Smooth muscle cell (in vitro differentiated cells): ENCODE results near the gene CYSTM1. TPM values are rescaled to one million over a fixed set of nuclear protein-coding genes. Genes with fewer than 3 reads are reported as not detected.

Experiments
- DNase-seq: peaks from one replicate; lab custom pipeline; 2025; ENCODE audit not compliant: unreplicated experiment; lab: John Stamatoyannopoulos, UW
- H2AFZ ChIP-seq: fragments of 200-600 bp; sonication (generic); 2 replicates; pipeline ENCODE4 v1.6.0; 2016; ENCODE audit warnings: antibody characterized with exemption, low read depth, mild to moderate bottlenecking
- H3F3A ChIP-seq: fragments of 200-600 bp; sonication (generic); 2 replicates; pipeline ENCODE4 v1.6.0; 2017; ENCODE audit warnings: antibody characterized with exemption, low read depth
- H3K27ac ChIP-seq: fragments of 200-600 bp; sonication (generic); 2 replicates; pipeline ENCODE4 v1.5.1; 2016; ENCODE audit warnings: low read depth, mild to moderate bottlenecking
- H3K27me3 ChIP-seq: fragments of 200-600 bp; sonication (generic); 2 replicates; pipeline ENCODE4 v1.6.1; 2016; ENCODE audit warnings: low read depth, mild to moderate bottlenecking
- H3K36me3 ChIP-seq: fragments of 200-600 bp; sonication (generic); 2 replicates; pipeline ENCODE4 v1.5.1; 2016; ENCODE audit warnings: low read depth
- H3K4me1 ChIP-seq: fragments of 200-600 bp; sonication (generic); 2 replicates; pipeline ENCODE4 v1.5.1; 2016; ENCODE audit warnings: low read depth
- H3K4me2 ChIP-seq: fragments of 200-600 bp; sonication (generic); 2 replicates; pipeline ENCODE4 v1.6.0; 2016; ENCODE audit warnings: mild to moderate bottlenecking
- H3K4me3 ChIP-seq: fragments of 200-600 bp; sonication (generic); 2 replicates; pipeline ENCODE4 v1.5.1; 2016; ENCODE audit warnings: mild to moderate bottlenecking
- H3K79me2 ChIP-seq: fragments of 200-600 bp; sonication (generic); 2 replicates; pipeline ENCODE4 v1.6.0; 2016; ENCODE audit warnings: low read depth, mild to moderate bottlenecking
- H3K9ac ChIP-seq: fragments of 200-600 bp; sonication (generic); 2 replicates; pipeline ENCODE4 v1.6.0; 2016; ENCODE audit warnings: low read depth
- H3K9me3 ChIP-seq: fragments of 200-600 bp; sonication (generic); replicated peaks from 2 replicates; pipeline ENCODE4 v1.5.1; 2016; ENCODE audit warnings: low read depth
- H4K20me1 ChIP-seq: fragments of 200-600 bp; sonication (generic); 2 replicates; pipeline ENCODE4 v1.6.0; 2016; ENCODE audit warnings: low read depth
- CTCF ChIP-seq: fragments of 200-600 bp; sonication (generic); IDR thresholded peaks from 2 replicates; pipeline ENCODE4 v1.5.1; 2017; ENCODE audit warnings: borderline replicate concordance, mild to moderate bottlenecking, antibody characterized with exemption; ENCODE audit not compliant: insufficient read depth, poor library complexity, severe bottlenecking
- WGBS: methylation state at CpG from one replicate; pipeline ENCODE4 v1.1.7; 2016; ENCODE audit warnings: low lambda C conversion rate; 5-methylcytosine and 5-hydroxymethylcytosine counted together
- polyA plus RNA-seq: library from polyadenylated mRNA; unstranded; fragments of >200 nt; fragmentation: Nextera tagmentation; extraction: Ambion mirVana; gene quantifications from 2 replicates; pipeline ENCODE4 v1.2.1, GENCODE V29; 2016
- total RNA-seq: library from RNA; depleted of rRNA; stranded (reverse); fragments of >200 nt; gene quantifications from 2 replicates; pipeline ENCODE4 v1.2.3, GENCODE V29; 2014

CYSTM1 gene
- total and polyA plus RNA-seq, 2 experiments from 2014 or later, result 23.5 to 45.6 TPM

DNA sequence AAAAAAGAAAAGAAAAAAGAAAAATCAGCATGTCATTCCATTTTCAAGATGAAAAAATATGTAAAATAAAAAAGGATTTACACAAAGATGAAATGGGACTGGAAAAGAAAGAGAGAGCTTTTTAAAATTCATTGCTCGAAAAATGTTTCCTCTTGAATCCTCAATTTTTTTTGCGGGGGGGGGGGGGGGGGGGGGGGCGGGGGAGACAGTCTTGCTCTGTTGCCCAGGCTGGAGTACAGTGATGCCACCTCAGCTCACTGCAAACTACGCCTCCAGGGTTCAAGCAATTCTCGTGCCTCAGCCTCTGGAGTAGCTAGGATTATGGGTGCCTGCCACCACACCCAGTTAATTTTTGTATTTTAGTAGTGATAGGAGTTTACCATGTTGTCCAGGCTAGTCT is 111.4 kb downstream of the CYSTM1 start:
- Histone ChIP-seq H3K4me2 (no peak overlapping the region), H3K27me3 (no peaks in the 10 kb centered on the region), H3K4me1 (no peaks in the 10 kb centered on the region), H4K20me1 (peaks cover 70% of the 10 kb centered on the region), H3K79me2 (peaks cover 95% of the 10 kb centered on the region), H3K9ac (no peak overlapping the region), H3K9me3 (no peaks in the 10 kb centered on the region), H3K36me3 (no peaks in the 10 kb centered on the region), H3K27ac (no peak overlapping the region), H3F3A (no peaks in the 10 kb centered on the region), H2AFZ (no peak overlapping the region), H3K4me3 (no peak overlapping the region)
- DNase-seq, result no peak
- TF ChIP-seq CTCF, result no peak
- 70% methylated on average over 5 of the region's 5 CpGs for WGBS

- H3K4me3 ChIP-seq, result no peak overlapping the region
- DNase-seq, result no peak
- H4K20me1 ChIP-seq, result peaks cover 66% of the 10 kb centered on the region
- H3K79me2 ChIP-seq, result peaks cover 96% of the 10 kb centered on the region
- H3K4me1 ChIP-seq, result no peaks in the 10 kb centered on the region
- H3K27me3 ChIP-seq, result no peaks in the 10 kb centered on the region
- no peaks in the 10 kb centered on the region for H3F3A ChIP-seq
- no peak overlapping the region for H3K4me2 ChIP-seq
- no peak overlapping the region for H2AFZ ChIP-seq
- no peak overlapping the region for H3K27ac ChIP-seq
- 90% methylated on average over 7 of the region's 7 CpGs for WGBS
- H3K9ac ChIP-seq, result no peak overlapping the region
- TF ChIP-seq CTCF, result no peak
- no peaks in the 10 kb centered on the region for H3K9me3 ChIP-seq
- H3K36me3 ChIP-seq, result no peaks in the 10 kb centered on the region
These were observed 113.0 kb downstream of the CYSTM1 start for GRCh38 chr5:140287801-140288521.

DNA sequence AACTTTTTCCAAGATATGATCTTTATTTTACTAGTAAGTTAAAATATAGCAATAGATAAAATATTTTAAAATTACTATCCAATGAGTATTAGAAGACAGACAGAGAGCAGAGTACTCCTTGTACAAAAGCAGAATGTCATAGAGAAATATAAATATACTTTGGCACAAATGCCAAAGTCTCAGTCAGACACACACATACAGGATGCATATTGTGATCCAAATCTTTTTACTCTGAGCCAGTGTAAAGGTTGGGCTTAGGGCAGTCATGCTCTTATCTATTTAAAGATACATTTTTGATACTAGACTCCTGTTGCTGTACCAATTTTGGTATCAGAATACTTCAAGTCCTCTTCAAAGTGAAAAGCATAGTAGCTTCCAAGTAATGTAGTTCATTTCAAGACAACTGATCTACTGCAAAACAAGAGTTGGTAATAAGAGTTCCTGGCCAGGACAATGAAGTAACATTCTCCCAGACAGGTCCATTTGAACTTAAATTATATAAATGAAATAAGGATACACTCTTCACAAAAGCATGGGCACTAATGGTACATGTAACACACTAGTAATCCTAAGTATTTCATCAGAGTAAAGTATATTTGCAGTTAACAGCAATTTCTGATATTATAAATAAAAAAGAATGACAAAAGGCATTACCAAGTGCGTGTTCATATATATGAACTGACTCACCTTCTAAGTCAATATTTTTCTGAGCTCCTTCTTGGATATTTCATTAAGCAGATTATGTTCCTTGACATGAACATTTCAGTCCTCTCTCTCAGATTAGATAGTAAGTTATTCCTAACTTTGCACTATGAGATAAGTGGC is 117.4 kb downstream of the CYSTM1 start:
- no peak for DNase-seq
- Histone ChIP-seq H4K20me1 (peaks cover 41% of the 10 kb centered on the region), H3K9me3 (no peaks in the 10 kb centered on the region), H3F3A (peaks cover 6% of the 10 kb centered on the region), H3K4me1 (peaks cover 4% of the 10 kb centered on the region), H3K27me3 (no peaks in the 10 kb centered on the region), H3K27ac (peak overlapping the region; percentile 81), H3K79me2 (peaks cover 90% of the 10 kb centered on the region), H3K9ac (no peak overlapping the region), H3K4me3 (no peak overlapping the region), H2AFZ (no peak overlapping the region), H3K36me3 (no peaks in the 10 kb centered on the region), H3K4me2 (peak overlapping the region; percentile 12)
- no peak for TF ChIP-seq CTCF
- WGBS, result 88% methylated on average over 1 of the region's 1 CpG

Other genes with a start within 250 kb of the CYSTM1 start
- 0.09 and 0.40 TPM in 2 replicates for gene NRG2, start 131.9 kb upstream of the CYSTM1 start, total RNA-seq
- gene NRG2, start 131.9 kb upstream of the CYSTM1 start, polyA plus RNA-seq, result 0.11 and 0.25 TPM in 2 replicates
- gene PURA, start 61.1 kb upstream of the CYSTM1 start, total RNA-seq, result 9.4 and 9.8 TPM in 2 replicates
- gene PURA, start 61.1 kb upstream of the CYSTM1 start, polyA plus RNA-seq, result 5.2 and 5.9 TPM in 2 replicates
- 2.5 and 4.3 TPM in 2 replicates for gene IGIP, start 49.3 kb upstream of the CYSTM1 start, total RNA-seq
- gene IGIP, start 49.3 kb upstream of the CYSTM1 start, polyA plus RNA-seq, result 0.72 and 1.4 TPM in 2 replicates
- gene PFDN1, start 127.9 kb downstream of the CYSTM1 start, total RNA-seq, result 140 and 154 TPM in 2 replicates
- gene PFDN1, start 127.9 kb downstream of the CYSTM1 start, polyA plus RNA-seq, result 145 and 159 TPM in 2 replicates
- gene HBEGF, start 171.4 kb downstream of the CYSTM1 start, total RNA-seq, result 36.7 and 46.0 TPM in 2 replicates
- gene HBEGF, start 171.4 kb downstream of the CYSTM1 start, polyA plus RNA-seq, result 33.8 and 37.1 TPM in 2 replicates
- gene SLC4A9, start 185.0 kb downstream of the CYSTM1 start, total RNA-seq, result not detected in 2 replicates
- gene SLC4A9, start 185.0 kb downstream of the CYSTM1 start, polyA plus RNA-seq, result not detected in 2 replicates
- 45.7 and 56.1 TPM in 2 replicates for gene ANKHD1, start 226.6 kb downstream of the CYSTM1 start, total RNA-seq
- 37.9 and 50.0 TPM in 2 replicates for gene ANKHD1, start 226.6 kb downstream of the CYSTM1 start, polyA plus RNA-seq